Neuronal stem cell (in vitro differentiated cells): ENCODE results near the gene TAC3.

Experiments
- DNase-seq: peaks from one replicate; pipeline ENCODE4 v3.0.0-alpha.2; 2013; ENCODE audit warnings: low spot score
- H2AFZ ChIP-seq: one replicate; pipeline ENCODE4 v1.6.1; 2013; ENCODE audit warnings: mild to moderate bottlenecking, low read length, inconsistent platforms
- H2AK5ac ChIP-seq: 2 replicates; pipeline ENCODE4 v1.6.1; 2013; ENCODE audit warnings: low read depth, mild to moderate bottlenecking, inconsistent platforms, low read length, moderate library complexity, mixed read lengths
- H2BK120ac ChIP-seq: 2 replicates; pipeline ENCODE4 v1.6.1; 2013; ENCODE audit warnings: low read depth, mild to moderate bottlenecking, inconsistent platforms, low read length, moderate library complexity, mixed read lengths
- H2BK12ac ChIP-seq: one replicate; pipeline ENCODE4 v1.6.1; 2013; ENCODE audit warnings: low read length, inconsistent platforms
- H2BK15ac ChIP-seq: 2 replicates; pipeline ENCODE4 v1.6.1; 2013; ENCODE audit warnings: mild to moderate bottlenecking, low read length, inconsistent platforms, mixed read lengths
- H2BK5ac ChIP-seq: one replicate; pipeline ENCODE4 v1.6.1; 2013; ENCODE audit warnings: inconsistent platforms, mild to moderate bottlenecking, low read length, moderate library complexity
- H3K14ac ChIP-seq: one replicate; pipeline ENCODE4 v1.6.1; 2013; ENCODE audit warnings: low read length, inconsistent platforms
- H3K18ac ChIP-seq: 2 replicates; pipeline ENCODE4 v1.6.1; 2013; ENCODE audit warnings: low read length, inconsistent platforms
- H3K23ac ChIP-seq: 2 replicates; pipeline ENCODE4 v1.6.1; 2013; ENCODE audit warnings: low read depth, mild to moderate bottlenecking, mixed read lengths, low read length, inconsistent platforms; ENCODE audit not compliant: poor library complexity
- H3K27ac ChIP-seq: replicated peaks from 3 replicates; pipeline ENCODE4 v1.5.1; 2013; ENCODE audit warnings: low read length, inconsistent platforms
- H3K27me3 ChIP-seq, 3 experiments: 2 replicates each; pipeline ENCODE4 v1.6.1; 2013; ENCODE audit warnings: low read length in 3 of 3, mild to moderate bottlenecking in 2 of 3, inconsistent platforms in 1 of 3, low read depth in 1 of 3, mixed read lengths in 1 of 3, moderate library complexity in 1 of 3; ENCODE audit not compliant: control insufficient read depth in 3 of 3, insufficient read depth in 3 of 3
- H3K36me3 ChIP-seq, 2 donors: replicated peaks in 1 of 2; 2 replicates each; pipeline ENCODE4 v1.6.1; 2013; ENCODE audit warnings: low read length in 2 of 2; ENCODE audit not compliant: control insufficient read depth in 2 of 2, insufficient read depth in 2 of 2
- H3K4ac ChIP-seq: 2 replicates; pipeline ENCODE4 v1.6.1; 2013; ENCODE audit warnings: inconsistent platforms, mild to moderate bottlenecking, low read length, moderate library complexity
- H3K4me1 ChIP-seq, 2 donors: 1 replicate in 1 of 2; 2 replicates in 1 of 2; pipeline ENCODE4 v1.6.1; 2013; ENCODE audit warnings: low read length in 2 of 2, low read depth in 1 of 2; ENCODE audit not compliant: control insufficient read depth in 2 of 2, insufficient read depth in 1 of 2
- H3K4me2 ChIP-seq: one replicate; pipeline ENCODE4 v1.6.1; 2013; ENCODE audit warnings: mild to moderate bottlenecking, low read length, inconsistent platforms; ENCODE audit not compliant: insufficient read depth, poor library complexity, severe bottlenecking
- H3K4me3 ChIP-seq, 2 donors: 2 replicates each; pipeline ENCODE4 v1.5.1; 2013; ENCODE audit warnings: low read length in 2 of 2, mild to moderate bottlenecking in 2 of 2, inconsistent platforms in 1 of 2, moderate library complexity in 1 of 2
- H3K79me1 ChIP-seq: one replicate; pipeline ENCODE4 v1.6.1; 2013; ENCODE audit warnings: low read depth, mild to moderate bottlenecking, inconsistent platforms, low read length, moderate library complexity
- H3K9ac ChIP-seq: one replicate; pipeline ENCODE4 v1.6.1; 2013; ENCODE audit warnings: mild to moderate bottlenecking, low read depth, low read length, inconsistent platforms; ENCODE audit not compliant: poor library complexity
- H3K9me3 ChIP-seq, 2 donors: replicated peaks in 1 of 2; 2 replicates each; pipeline versions ENCODE3 to v1.6.1; 2013; ENCODE audit warnings: low read length in 2 of 2, mild to moderate bottlenecking in 2 of 2, inconsistent platforms in 1 of 2, low read depth in 1 of 2, mixed read lengths in 1 of 2, moderate library complexity in 1 of 2; ENCODE audit not compliant: control insufficient read depth in 2 of 2, insufficient read depth in 1 of 2
- H4K8ac ChIP-seq: one replicate; pipeline ENCODE4 v1.6.1; 2013; ENCODE audit warnings: low read depth, mild to moderate bottlenecking, inconsistent platforms, low read length, moderate library complexity
- H4K91ac ChIP-seq: one replicate; pipeline ENCODE4 v1.6.1; 2013; ENCODE audit warnings: low read length, low read depth, mild to moderate bottlenecking, inconsistent platforms; ENCODE audit not compliant: poor library complexity
- WGBS, 2 donors: extraction: QIAGEN DNeasy Blood & Tissue Kit; methylation state at CpG; one replicate each; pipeline ENCODE4 v1.1.7; 2013; ENCODE audit warnings: missing lambda C conversion rate in 2 of 2, mixed read lengths in 1 of 2; ENCODE audit not compliant: insufficient read length in 2 of 2, insufficient replicate concordance in 1 of 2; ENCODE audit errors: extremely low coverage in 2 of 2; 5-methylcytosine and 5-hydroxymethylcytosine counted together

TAC3 gene

DNA sequence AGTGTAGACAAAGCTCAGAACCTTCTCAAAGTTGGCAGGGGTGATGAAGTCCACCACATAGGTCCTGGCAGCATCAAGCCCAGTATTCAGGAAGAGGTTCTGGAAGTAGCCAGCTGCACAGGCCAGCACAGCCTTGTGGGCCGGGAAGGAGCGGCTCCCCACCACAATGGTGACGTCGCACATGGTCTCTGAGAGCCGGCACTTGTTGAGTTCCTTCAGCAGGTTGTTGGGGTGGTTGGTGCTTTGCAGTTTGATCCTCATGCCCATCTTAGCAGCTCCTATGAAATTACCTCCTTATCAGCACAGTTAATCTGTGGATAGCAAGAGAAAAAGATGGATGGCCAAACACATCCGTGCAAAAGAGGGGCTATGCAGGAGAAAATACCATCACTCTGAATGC lies 11.7 kb downstream of the TAC3 start:
- Histone ChIP-seq H4K91ac (no peak overlapping the region), H3K79me1 (peaks cover 21% of the 10 kb centered on the region), H4K8ac (no peak overlapping the region), H2BK120ac (no peak overlapping the region), H3K4ac (no peak overlapping the region), H3K36me3 (peaks cover 37 to 56% of the 10 kb centered on the region in 2 donors), H3K9ac (no peak overlapping the region), H2BK5ac (no peak overlapping the region), H3K23ac (no peak overlapping the region), H2BK12ac (no peak overlapping the region), H3K18ac (no peak overlapping the region), H2BK15ac (no peak overlapping the region), H3K14ac (no peak overlapping the region), H3K9me3 (no peaks in the 10 kb centered on the region), H3K27me3 (no peaks in the 10 kb centered on the region), H2AFZ (no peak overlapping the region), H3K27ac (no peak overlapping the region), H3K4me3 (peak overlapping the region in 1 of 2 donors; percentile 69), H2AK5ac (no peak overlapping the region), H3K4me1 (peaks cover 0 to 13% of the 10 kb centered on the region in 2 donors), H3K4me2 (no peak overlapping the region)
- no CpG with 5 or more reads among the region's 6 CpGs for WGBS, 2 donors
- DNase-seq, result no peak

DNA sequence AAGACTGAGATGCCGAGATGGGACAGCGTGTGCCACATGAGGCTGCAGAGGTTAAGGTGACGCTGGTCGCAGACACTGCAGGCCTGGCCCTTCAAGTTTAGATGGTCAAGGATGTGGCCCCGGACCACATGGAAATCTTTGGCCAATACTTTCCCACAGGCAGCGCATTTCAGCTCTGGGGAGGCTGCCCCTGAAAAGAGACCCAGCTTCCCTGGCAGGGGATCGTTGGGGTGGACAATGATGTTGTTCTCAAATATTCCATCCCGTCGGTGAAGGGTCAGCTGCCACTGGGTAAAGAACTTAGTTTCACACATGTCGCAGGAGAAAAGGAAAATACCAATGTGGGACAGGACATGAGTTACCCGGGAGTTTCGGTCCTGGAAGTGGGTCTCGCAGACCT lies 12.9 kb downstream of the TAC3 start:
- Histone ChIP-seq H2BK12ac (no peak overlapping the region), H3K79me1 (peaks cover 21% of the 10 kb centered on the region), H2BK5ac (no peak overlapping the region), H4K8ac (no peak overlapping the region), H3K9me3 (no peaks in the 10 kb centered on the region), H3K4ac (no peak overlapping the region), H3K23ac (no peak overlapping the region), H2BK15ac (no peak overlapping the region), H3K9ac (no peak overlapping the region), H3K14ac (no peak overlapping the region), H3K4me3 (no peak overlapping the region), H3K27ac (no peak overlapping the region), H2BK120ac (no peak overlapping the region), H4K91ac (no peak overlapping the region), H3K36me3 (peaks cover 41 to 69% of the 10 kb centered on the region in 2 donors), H3K4me1 (peaks cover 0 to 6% of the 10 kb centered on the region in 2 donors), H3K4me2 (no peak overlapping the region), H2AFZ (no peak overlapping the region), H3K27me3 (no peaks in the 10 kb centered on the region), H3K18ac (no peak overlapping the region), H2AK5ac (no peak overlapping the region)
- no CpG with 5 or more reads among the region's 13 CpGs for WGBS, 2 donors
- DNase-seq, result no peak

DNA sequence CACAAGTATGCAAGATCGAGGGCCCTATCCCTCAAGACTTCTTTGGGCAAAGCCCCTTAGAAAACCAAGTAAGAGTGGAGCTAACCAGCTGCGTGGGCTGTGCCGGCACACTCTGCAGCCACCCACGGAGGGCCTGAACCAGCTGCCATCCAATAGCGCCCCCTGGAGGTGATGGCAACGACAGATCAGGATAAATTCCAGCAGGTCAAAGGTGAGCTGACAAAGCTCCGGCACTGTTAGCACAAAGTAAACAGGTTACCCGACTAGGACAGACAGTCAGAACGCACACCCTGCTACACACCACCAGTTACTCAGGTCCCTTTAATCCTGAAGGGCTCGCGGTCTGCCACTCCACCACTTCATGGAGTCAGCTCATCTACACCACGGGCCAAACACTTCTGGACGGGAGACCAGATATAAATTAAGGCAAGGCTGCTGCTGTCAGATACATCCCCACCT lies 14.9 kb downstream of the TAC3 start:
- peak; percentile 78 for DNase-seq
- H3K9ac ChIP-seq, result no peak overlapping the region
- H2AK5ac ChIP-seq, result no peak overlapping the region
- H3K14ac ChIP-seq, result no peak overlapping the region
- H4K91ac ChIP-seq, result no peak overlapping the region
- no peak overlapping the region for H2BK15ac ChIP-seq
- peaks cover 0 to 5% of the 10 kb centered on the region in 2 donors for H3K4me1 ChIP-seq
- H3K79me1 ChIP-seq, result peaks cover 21% of the 10 kb centered on the region
- H2AFZ ChIP-seq, result no peak overlapping the region
- WGBS, 2 donors, result no CpG with 5 or more reads among the region's 13 CpGs
- H3K27ac ChIP-seq, result no peak overlapping the region
- H3K4ac ChIP-seq, result no peak overlapping the region
- H3K27me3 ChIP-seq, result no peaks in the 10 kb centered on the region
- no peak overlapping the region for H3K18ac ChIP-seq
- H3K4me2 ChIP-seq, result no peak overlapping the region
- no peak overlapping the region for H3K23ac ChIP-seq
- H3K36me3 ChIP-seq, result peaks cover 42 to 88% of the 10 kb centered on the region in 2 donors
- no peaks in the 10 kb centered on the region for H3K9me3 ChIP-seq
- H4K8ac ChIP-seq, result no peak overlapping the region
- H2BK12ac ChIP-seq, result no peak overlapping the region
- no peak overlapping the region for H2BK5ac ChIP-seq
- no peak overlapping the region for H2BK120ac ChIP-seq
- H3K4me3 ChIP-seq, result no peak overlapping the region

DNA sequence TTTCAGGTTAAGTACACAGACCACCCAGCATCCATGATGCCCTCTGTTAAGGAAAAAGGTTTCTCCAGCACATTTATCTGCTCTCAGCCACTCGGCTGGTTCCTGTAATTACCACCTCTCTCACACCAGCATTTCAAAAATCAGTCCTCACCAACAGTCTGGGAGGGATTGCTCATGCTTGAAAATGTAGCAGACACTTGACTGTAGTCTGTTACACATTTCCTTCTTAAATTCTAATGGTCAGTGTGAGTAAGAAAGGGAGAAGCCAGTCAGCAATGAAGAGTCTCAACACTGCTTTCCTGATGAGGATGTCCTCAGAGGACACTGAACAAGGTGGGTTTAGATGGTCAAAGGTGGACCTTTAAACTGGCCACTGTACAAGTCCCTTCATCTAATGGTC lies 15.9 kb downstream of the TAC3 start:
- WGBS, 2 donors, result no CpG with 5 or more reads among the region's 1 CpG
- no peak overlapping the region for H3K4ac ChIP-seq
- no peak overlapping the region for H3K9ac ChIP-seq
- H4K91ac ChIP-seq, result no peak overlapping the region
- H2BK120ac ChIP-seq, result no peak overlapping the region
- H3K27me3 ChIP-seq, result no peaks in the 10 kb centered on the region
- DNase-seq, result no peak
- no peak overlapping the region for H2BK5ac ChIP-seq
- H2BK12ac ChIP-seq, result no peak overlapping the region
- no peak overlapping the region for H3K14ac ChIP-seq
- no peak overlapping the region for H2BK15ac ChIP-seq
- H3K36me3 ChIP-seq, result peaks cover 45 to 97% of the 10 kb centered on the region in 2 donors
- H3K27ac ChIP-seq, result no peak overlapping the region
- no peaks in the 10 kb centered on the region for H3K9me3 ChIP-seq
- no peak overlapping the region for H4K8ac ChIP-seq
- H3K79me1 ChIP-seq, result peaks cover 16% of the 10 kb centered on the region
- peaks cover 0 to 3% of the 10 kb centered on the region in 2 donors for H3K4me1 ChIP-seq
- no peak overlapping the region for H3K18ac ChIP-seq
- no peak overlapping the region for H2AFZ ChIP-seq
- no peak overlapping the region for H2AK5ac ChIP-seq
- no peak overlapping the region for H3K4me3 ChIP-seq
- no peak overlapping the region for H3K4me2 ChIP-seq
- H3K23ac ChIP-seq, result no peak overlapping the region
